ENCODE measurements around the gene KIAA1549.

DNA sequence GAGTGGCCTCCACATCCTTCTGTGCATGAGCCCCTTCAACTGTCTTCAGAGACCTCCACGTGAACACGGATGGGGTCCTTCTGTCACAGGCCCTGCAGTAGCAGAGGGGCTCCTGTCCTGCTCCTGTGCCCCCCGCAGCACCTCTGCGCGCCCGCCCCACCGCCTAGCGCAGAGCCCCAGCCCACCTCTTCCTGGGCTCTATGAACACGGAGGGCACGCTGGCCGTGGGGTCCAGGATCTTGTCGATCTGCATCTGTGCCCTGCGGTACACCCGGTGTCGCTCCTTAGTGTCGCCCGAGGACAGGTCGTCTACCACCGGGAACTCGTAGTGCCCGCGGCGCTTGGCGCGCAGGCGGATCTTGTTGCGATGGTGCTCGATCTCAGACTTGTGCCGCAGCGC lies 111.8 kb downstream of the KIAA1549 start:
- TF ChIP-seq, protein P1, sequence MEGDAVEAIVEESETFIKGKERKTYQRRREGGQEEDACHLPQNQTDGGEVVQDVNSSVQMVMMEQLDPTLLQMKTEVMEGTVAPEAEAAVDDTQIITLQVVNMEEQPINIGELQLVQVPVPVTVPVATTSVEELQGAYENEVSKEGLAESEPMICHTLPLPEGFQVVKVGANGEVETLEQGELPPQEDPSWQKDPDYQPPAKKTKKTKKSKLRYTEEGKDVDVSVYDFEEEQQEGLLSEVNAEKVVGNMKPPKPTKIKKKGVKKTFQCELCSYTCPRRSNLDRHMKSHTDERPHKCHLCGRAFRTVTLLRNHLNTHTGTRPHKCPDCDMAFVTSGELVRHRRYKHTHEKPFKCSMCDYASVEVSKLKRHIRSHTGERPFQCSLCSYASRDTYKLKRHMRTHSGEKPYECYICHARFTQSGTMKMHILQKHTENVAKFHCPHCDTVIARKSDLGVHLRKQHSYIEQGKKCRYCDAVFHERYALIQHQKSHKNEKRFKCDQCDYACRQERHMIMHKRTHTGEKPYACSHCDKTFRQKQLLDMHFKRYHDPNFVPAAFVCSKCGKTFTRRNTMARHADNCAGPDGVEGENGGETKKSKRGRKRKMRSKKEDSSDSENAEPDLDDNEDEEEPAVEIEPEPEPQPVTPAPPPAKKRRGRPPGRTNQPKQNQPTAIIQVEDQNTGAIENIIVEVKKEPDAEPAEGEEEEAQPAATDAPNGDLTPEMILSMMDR (IDR thresholded peaks at IDR 0.05) = no peak
- no peak for TF ChIP-seq POLR2A (IDR thresholded peaks at IDR 0.05)

All from testis (tissue), 2 donors.